HG03045 (cell line): ENCODE results near the gene WNT2B.

Experiments
- ATAC-seq: cut with Tn5 transposase; IDR thresholded peaks from one replicate; pipeline ENCODE4 v1.9.1; 2021; ENCODE audit warnings: mild to moderate bottlenecking, moderate library complexity; ENCODE audit not compliant: unreplicated experiment

Gene WNT2B

GRCh38 chr1:112564081-112564480 lies 55.3 kb downstream of the WNT2B start:
- no peak for ATAC-seq

GRCh38 chr1:112565800-112566199 lies 57.0 kb downstream of the WNT2B start:
- no peak for ATAC-seq

GRCh38 chr1:112575154-112575804 lies 66.5 kb downstream of the WNT2B start:
- ATAC-seq: no peak

- no peak for ATAC-seq
These were observed 67.5 kb downstream of the WNT2B start for GRCh38 chr1:112576240-112576639.
